ENCODE results near the gene LEKR1.

The LEKR1 gene

DNA sequence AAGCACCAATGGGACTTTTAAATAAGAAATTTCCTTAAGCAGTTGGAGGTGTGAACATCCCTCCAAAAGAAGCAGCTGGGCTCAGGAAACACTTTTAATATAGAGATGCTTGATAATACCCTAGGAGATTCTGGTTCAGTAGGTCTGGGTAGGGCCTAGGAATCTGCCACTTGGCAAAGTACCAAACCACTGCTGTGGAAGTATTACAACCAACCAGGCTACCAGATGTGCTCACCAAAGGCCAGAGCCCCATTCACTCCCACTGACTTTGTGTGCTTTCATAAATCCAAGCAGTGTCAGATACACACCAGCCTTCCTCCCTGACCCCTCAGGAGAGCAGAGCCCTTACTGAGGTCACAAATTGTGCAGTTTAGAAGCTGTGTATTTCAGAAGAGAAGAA, 171.2 kb downstream of the LEKR1 start:
- no peak for DNase-seq

DNA sequence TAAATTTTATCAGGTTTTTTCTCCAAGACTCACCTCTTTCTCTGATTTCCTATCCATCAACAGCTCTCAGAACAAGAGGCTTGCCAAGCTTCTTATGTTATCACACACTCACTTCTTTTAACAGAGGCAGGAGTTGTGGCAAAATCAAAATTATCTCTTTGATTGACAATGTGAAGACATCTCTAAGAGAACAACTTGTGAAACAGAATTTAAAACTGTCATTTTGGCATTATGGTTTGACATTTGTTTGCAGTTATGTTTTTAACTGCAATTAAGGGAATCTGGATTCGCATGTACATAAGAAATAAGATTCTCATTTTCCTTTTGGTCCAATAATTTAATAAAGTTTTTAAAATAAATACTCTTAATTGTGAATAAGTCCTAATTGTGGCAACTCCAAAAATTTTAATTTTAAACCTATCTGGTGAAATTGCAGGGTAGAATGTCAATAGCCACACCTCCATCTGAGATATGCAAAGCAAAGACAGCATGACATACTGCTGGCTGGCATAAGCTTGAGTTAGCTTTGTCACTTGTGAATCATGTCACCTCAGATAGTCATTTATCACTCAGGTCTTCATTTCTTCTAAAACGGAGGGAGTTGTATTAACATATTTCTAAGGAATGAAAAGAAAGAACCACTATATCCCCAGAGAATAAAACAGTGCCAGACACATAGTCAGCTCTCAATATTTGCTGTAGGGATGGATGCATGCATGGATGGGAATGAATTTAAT, 175.2 kb downstream of the LEKR1 start:
- DNase-seq: no peak

DNA sequence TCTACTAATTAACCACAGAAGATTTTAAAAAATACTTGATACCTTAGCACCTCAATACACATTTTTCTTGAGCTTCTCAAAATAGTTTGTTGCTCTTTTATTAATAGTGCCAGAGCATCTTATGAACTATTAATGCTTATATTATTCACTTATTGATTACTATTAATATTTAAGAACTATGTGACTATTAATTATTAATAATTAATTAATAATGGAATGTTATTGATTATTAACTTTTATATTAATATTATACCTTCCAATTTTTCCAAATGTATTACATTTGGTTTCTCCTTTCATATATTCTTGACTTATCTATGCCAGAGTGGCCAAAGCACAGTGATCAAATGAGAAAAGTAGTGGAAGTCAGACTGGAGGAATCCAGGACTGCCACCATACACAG, 195.5 kb downstream of the LEKR1 start:
- no peak for DNase-seq

DNA sequence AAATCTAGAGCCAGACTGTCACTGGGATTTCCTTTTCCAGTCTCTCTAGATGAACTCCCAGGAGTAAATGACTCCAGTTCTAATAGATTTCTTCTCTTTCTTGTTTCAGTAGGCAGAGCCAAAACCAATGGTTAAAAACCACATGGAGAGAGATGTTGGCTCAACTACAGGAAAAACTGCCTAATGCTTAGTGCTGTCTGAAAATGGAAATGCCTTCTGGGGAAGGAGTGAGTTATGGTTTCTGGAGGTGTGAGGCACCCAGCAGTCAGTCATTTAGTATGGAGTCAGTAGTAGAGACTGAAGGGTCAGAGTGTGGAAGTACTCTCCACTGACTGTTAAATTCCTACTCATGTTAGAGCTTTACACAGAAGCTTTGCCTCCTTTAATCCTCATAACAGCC, 197.1 kb downstream of the LEKR1 start:
- no peak for DNase-seq

DNA sequence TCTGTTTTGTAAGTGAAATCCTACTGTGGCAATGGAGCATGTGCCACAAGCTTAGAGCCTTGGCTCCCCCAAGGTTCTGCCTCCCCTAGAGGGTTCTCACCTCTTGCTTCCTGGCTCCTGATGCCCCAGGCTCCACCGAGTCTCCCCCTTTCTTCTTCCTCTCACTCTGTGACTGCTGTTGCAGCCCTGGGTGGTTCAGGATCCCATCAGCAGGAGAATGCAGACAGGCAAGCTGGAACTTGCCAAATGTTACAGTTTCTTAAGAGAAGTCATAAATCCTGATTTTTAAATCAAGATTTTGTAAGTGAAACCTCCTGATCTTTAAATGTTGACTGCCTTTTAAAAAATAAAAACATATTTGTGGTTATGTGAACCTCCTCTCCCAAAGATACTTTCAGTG, 199.9 kb downstream of the LEKR1 start:
- no peak for DNase-seq

DNA sequence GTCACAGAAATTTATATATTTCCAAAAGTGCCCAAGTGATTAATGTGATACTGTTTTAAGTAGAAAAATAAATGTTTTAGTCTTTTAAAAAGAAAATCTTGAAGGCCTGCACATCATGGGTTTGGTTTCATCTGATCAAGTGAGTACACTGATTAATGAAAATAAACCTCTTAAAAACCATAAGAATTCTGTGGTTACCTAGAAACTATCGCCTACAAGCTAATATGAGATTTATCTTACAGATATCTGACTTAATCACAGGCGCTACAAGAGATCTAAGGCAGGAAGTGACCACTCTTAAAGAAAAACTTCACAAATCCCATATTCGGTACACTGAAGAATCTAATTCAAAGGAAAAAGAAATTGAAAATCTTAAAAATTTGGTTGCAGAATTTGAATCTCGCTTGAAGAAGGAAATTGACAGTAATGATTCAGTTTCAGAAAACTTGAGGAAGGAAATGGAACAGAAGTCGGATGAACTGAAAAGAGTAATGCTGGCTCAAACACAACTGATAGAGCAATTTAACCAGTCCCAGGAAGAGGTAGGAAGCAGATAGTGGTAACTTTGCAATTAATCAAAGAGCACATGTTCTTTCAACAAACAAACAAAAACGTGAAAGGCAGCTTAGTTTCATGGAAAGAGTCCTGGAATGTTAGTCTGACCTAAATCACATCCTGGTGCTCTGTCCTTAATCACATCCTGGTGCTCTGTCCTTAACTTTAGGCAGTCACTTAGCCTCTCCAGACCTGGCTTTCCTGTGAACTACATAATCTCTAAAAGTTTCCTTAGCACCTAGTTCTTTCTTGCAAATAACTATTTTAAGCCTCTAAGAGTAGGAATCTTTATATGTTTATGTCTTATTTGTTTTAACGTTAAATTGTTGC, 201.9 kb downstream of the LEKR1 start:
- no peak for DNase-seq

DNA sequence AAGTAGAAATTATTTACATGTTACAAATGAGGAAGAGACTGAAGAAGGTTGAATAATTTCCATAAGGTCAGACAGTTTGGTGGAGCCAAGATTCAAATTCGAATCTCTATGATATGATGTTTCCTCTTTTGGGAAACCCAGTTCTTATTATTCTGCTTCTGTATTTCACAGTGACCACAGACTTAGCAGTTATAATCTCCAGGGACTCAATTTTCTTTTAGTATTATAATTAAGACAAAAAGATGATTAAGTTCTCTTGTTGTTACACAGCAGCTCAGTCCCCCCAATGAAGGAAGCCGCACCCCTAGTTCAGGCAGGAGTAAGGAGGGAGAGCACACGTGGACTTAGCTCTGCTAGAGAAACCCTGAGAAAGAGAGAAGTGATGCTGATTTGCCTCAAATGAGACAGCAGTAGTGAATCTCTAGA, 203.2 kb downstream of the LEKR1 start:
- no peak for DNase-seq

DNA sequence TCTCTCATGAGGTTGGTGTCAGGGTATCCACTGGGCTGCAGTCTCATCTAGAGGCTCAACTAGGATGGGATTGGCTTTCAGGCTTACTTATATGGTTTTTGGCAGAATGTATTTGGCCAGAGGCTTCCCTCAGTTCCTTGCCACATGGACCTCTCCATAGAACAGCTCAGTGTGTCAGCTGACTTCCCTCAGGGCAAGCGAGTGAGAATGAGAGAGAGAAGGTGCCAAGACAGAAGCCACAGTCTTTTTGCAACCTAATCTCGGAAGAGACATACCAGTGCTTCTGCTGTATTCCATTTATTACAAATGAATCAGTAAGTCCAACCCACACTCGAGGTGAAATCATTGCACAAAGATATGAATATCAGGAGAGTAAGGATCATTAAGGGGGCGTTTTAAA, 204.6 kb downstream of the LEKR1 start:
- DNase-seq: no peak

DNA sequence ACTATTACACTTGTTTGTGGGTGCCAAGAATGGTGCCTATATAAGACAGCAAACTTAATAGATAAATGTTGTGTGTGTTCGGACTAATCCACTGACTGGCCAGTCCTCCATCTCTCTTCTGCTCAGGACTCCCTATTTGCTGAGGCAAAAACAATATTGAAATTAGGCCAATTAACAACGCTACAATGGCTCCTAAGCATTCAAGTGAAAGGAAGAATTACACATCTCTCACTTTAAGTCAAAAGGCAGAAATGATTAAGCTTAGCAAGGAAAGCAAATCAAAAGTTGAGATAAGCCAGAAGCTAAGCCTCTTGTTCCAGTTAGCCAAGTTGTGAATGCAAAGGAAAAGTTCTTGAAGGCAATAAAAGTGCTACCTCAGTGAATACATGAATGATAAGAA, 206.8 kb downstream of the LEKR1 start:
- no peak for DNase-seq

DNA sequence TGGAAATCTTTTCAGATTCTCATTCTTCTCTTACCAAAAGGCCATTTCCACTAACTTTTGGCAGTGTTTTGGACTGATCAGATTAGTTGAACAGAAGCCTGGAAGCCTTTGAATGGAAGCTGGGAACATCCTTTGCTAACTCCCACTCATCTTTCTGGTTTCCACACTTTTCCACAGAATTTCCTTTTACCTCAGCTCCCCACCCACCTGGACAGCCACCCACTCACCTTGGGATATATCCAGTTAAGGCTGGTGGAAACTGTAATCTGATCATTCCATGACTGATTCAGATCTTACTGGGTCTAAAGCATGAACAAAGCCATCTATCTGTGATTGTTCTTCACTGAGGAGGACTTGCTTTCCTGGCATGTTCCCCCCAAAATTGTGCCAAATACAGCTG, 214.3 kb downstream of the LEKR1 start:
- no peak for DNase-seq

DNA sequence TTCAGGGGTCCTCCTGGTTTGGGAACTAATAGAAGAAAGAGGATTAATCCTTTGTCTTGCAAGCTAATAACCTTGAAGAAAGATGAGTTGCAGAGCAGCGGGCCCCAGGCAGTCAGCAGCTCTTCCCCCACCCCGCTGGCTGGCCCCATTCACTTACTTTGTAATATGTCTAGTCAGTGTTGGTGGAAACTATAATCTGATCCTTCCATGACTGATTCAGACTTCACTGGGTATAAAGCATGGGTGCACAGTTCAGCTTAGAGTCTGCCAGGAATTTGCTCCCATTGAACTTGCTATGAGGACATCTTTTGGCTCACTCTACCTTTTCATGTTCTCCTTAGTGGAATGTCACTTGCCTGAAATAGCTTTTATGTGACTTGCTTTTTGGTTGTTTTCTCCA, 216.1 kb downstream of the LEKR1 start:
- no peak for DNase-seq

DNA sequence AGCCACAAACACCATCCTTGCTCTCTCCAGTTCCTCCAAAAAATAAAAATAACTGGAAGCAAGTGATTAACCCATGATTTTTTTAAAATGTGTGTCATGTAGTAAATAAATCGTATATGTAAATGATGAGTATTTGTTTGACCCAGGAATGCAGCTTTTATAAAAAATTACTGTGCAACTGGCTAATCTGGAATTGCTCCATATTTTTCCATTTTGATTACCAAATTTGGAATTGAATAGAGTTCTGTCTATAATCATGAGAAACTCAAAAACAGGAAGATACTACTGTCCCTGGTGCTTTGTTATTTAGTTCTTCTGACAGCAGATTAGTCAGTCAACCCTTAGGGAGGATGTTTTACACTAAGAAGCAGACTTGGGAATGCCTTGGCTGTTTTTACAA, 217.6 kb downstream of the LEKR1 start:
- no peak for DNase-seq

DNA sequence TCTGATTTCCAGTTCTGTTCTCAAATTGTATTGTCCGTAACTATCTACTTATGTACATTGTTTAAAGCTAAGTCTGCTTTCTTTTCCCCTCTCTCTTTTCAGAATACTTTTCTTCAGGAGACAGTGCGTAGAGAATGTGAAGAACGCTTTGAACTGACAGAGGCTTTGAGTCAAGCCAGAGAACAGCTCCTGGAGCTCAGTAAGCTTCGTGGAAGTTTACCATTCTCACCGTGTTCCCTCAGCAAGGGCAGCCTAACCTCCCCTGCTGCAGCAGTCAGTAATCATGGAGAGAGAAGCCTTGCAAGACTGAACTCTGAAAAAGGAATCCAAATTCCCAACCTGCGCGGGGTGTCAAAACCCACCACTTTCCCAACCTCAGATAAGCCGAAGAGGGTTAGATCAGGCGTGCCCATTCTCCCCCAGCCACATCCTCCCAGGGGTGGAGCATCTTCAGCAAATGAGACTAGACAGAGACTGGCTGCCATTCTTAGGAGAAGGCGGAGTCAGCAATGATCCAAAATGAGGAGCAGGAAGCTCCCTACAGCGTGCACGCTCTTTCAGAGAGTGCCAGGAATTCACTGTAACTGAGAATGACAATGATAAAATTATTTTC, 219.2 kb downstream of the LEKR1 start:
- no peak for DNase-seq

DNA sequence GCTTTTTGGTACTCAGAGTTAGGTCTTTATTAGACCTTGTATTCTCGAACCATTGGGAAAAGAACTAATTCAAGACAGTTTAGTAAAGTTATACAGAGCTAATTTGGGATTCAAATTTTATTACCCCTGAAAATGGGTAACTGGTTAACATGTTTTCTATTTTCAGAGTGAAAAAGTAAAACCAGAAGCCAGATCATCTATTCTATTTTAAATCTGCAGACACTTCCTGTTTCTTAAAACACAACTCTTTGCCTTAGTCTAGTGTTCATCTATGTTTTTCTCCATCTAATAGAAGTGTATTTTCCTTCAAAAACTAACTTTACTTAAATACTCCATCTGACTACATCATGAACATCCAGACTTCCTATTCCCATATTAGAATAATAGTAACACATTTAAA, 220.4 kb downstream of the LEKR1 start:
- DNase-seq: no peak

DNA sequence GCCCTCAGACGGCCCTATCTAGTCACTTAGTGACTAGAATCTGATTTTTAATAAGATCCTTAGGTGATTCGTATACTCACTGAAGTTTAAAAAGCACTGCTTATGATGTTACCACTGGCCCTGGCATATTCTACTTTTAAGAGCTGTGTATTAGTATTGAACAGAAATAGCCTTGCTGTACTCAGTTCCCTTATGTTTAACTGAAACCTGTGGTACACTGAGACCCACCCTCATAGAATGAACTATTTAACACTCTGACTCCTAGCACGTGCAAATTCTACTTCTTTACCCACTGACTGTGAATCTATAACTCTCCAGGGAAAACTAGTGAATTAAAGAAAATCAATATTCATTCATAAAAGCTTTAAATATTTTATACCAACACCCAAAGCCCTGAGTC, 224.9 kb downstream of the LEKR1 start:
- DNase-seq: no peak

DNA sequence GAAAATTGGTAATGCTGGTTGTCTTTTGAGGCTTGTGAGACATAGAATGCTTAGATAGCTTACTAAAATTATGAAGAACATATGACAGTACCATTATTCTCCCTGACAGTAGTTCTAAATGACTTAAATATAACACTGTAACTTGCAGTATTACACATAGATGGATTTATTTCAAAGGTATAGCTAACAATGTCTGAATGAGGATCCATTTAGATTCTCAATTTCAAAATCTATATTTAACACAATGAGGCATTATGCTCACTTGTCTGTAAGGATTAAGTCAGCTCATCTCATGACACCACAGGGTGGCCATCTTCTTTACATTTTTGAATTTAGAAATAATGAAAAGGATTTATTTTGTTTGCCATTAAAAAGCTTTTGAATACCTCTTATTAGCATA, 225.4 kb downstream of the LEKR1 start:
- DNase-seq: no peak

DNA sequence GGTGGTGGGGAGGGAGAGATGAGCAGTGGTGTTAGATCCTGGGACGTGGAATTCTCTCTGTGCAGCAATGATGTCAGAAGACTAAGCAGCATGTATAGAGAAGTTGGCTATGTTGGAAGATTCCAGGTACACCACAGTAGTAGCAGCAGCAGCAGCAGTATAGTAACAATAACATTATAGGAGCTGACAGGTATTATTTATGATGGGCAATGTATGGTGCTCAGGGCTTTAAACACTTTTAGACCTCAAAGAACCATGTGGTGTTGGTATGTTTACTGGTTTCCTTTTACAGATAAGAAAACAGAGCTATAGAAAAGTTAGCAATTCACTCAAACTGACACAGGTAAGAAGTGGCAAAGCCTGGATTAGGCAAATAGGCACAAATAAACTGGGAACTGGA, 229.9 kb downstream of the LEKR1 start:
- no peak for DNase-seq

DNA sequence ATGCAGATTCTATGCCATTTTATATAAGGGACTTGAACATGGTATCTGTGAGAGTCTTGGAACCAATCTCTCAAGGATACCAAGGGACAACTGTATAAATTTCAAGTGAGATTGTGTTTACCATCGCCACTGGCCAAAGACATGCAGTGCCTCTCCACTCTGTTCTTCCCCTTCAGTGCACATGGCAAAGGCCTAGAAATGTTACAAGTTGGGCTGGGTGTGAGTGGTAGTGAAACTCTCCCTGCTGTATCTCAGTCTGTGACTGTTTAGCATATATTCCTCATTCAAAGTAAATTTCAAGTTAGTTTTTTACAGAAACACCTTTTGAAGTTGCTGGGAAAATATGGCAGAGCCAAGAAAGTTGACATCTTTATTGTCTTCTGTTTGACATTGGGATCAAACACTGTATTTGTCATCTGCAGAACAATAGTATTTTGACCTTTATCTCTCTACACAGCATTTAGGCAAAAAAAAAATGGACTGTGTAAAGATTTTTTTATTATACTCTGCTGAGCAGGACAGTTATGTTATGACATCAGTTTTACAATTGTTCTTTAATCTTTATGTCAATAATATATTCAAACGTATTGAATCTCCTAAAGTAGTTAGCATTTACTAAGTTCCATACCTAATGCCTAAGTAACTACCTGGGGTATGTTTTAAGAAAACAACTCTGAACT, 232.4 kb downstream of the LEKR1 start:
- no peak for DNase-seq

DNA sequence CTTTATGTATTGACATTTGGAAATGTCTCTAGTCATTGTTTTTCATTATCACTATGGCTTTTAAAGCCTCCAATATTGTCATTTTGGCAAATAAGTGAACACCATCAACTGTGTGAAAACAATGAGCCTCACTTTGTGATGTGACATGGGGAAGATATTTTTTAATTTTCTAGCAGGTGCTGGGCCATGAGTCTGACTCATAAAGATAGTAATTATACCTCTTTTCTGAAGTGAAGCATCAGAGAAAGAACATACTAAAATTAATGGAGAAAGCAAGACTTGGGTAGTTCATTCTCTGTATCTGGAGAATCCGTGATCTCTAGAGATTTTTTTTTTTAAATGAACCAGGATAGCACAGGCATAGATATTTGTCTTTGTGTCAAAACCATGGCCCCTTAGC, 233.0 kb downstream of the LEKR1 start:
- no peak for DNase-seq

DNA sequence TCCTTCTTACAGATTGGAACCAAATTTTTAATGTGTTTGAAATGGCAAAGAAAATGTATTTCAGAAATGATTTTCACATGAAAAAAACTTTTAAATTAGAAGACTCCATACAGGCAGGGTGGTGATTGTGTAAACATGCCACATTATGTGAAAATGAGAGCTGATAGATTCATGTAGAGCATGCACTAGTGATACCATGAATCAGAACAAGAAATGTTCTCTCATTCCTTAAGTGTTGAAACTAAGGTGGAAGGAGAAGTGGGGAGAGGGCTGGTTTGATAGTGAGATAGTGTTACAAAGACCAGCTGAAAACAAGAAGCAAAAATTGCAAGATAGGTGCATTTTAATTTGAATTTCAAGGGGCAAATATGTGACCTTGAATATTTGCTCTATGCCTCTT, 233.5 kb downstream of the LEKR1 start:
- no peak for DNase-seq

DNA sequence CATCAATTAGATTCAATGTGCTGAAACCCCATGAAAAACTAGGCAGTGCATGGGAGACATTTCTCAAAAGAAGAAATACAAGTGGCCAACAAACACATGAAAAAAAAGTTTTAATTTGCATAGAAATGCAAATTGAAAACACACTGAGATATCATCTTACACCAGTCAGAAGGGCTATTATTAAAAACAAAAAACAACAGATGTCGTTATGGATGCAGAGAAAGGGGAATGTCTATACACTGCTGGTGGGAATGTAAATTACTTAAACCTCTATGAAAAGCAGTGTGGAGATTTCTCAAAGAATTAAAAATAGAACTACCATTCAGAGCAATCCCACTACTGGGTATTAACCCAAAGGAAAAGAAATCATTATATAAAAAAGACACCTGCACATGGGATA, 235.1 kb downstream of the LEKR1 start:
- DNase-seq: no peak

DNA sequence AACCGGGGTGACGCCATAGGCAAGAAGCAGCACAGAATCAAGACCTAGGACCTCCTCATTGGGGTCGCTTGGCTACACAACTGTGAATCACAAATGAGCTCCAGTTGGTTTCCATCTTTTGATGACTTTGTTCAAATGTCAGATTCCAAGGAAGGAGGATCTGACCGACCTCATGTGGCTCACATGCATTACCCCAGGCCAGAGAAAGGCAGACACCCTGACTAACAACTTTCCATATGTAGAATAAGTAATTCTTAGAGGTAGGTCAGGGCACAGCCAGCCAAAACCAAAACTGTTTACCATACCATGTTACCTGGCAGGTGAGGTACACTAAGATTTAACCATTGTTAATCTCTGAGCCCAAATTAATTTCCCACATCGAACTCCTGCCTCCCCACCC, 237.3 kb downstream of the LEKR1 start:
- no peak for DNase-seq

DNA sequence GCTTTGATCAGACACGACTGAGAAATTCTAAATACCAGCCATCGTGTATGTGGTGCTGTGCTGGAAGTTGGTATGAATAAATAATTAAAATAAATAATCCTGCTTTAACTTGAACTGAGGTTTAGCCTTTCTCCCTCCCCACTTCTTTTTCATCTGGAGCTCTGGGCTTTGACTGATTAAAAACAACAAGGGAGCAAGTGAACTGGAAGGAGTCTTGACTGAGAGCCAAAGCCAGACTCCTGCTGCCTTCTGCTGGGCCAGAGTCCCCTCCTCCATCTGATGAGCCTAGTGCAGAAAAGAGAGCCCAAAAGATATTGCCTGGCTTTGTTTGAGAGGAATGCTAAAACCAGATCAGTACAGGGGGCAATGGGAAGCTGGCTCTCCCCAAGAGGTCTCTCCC, 237.8 kb downstream of the LEKR1 start:
- no peak for DNase-seq

DNA sequence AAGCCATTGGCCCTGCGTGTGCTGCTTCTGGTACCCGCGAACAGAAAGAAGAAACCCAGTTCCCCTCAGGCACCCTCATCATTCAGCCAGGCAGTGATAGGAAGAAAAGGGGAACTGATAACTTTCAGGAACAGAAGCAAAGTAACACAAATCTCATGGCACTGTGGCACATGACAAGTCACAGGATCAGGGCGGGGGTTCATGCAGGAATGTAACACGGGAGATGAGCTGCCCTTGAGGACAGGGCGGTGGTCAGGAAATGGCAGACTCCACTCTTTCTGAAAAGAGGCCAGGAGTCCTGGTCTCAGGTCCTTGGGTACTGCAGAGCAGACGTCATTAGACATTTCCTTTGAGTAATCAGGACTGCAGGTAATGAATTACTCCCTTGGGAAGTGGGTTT, 238.2 kb downstream of the LEKR1 start:
- DNase-seq: no peak
